Subcutaneous abdominal adipose tissue (tissue), 5 donors: ENCODE data around the gene ICE1.
"Not testable (repeated sequence)": the region's sequence is repeated elsewhere in the genome, so short reads cannot be mapped to it uniquely, and the experiment has no call there.

ENCODE experiments used
- H3K27ac ChIP-seq: one replicate; pipeline ENCODE4 v1.7.0; 2013; ENCODE audit warnings: low read depth, mild to moderate bottlenecking, inconsistent platforms, low read length, moderate library complexity
- H3K27me3 ChIP-seq, 5 donors: one replicate each; pipeline ENCODE4 v1.7.0; 2013; ENCODE audit warnings: low read length in 5 of 5, inconsistent platforms in 1 of 5; ENCODE audit not compliant: control insufficient read depth in 5 of 5, insufficient read depth in 4 of 5
- H3K36me3 ChIP-seq, 5 donors: one replicate each; pipeline ENCODE4 v1.7.0; 2013; ENCODE audit warnings: low read length in 5 of 5; ENCODE audit not compliant: control insufficient read depth in 5 of 5, insufficient read depth in 5 of 5
- H3K4me1 ChIP-seq, 5 donors: one replicate each; pipeline ENCODE4 v1.7.0; 2013; ENCODE audit warnings: low read length in 5 of 5, mild to moderate bottlenecking in 3 of 5, moderate library complexity in 1 of 5; ENCODE audit not compliant: control insufficient read depth in 5 of 5, insufficient read depth in 5 of 5
- H3K4me3 ChIP-seq, 5 donors: one replicate each; pipeline ENCODE4 v1.7.0; 2013; ENCODE audit warnings: low read length in 5 of 5, low read depth in 1 of 5
- H3K9ac ChIP-seq, 5 donors: one replicate each; pipeline ENCODE4 v1.7.0; 2013; ENCODE audit warnings: low read length in 5 of 5, mild to moderate bottlenecking in 4 of 5, moderate library complexity in 3 of 5
- H3K9me3 ChIP-seq, 5 donors: one replicate each; pipeline ENCODE4 v1.7.0; 2013; ENCODE audit warnings: low read length in 5 of 5; ENCODE audit not compliant: control insufficient read depth in 5 of 5
- donor health status: healthy.
- donor health status: healthy.
- donor health status: healthy.
- donor health status: healthy.
- donor health status: healthy.

ICE1 gene

DNA sequence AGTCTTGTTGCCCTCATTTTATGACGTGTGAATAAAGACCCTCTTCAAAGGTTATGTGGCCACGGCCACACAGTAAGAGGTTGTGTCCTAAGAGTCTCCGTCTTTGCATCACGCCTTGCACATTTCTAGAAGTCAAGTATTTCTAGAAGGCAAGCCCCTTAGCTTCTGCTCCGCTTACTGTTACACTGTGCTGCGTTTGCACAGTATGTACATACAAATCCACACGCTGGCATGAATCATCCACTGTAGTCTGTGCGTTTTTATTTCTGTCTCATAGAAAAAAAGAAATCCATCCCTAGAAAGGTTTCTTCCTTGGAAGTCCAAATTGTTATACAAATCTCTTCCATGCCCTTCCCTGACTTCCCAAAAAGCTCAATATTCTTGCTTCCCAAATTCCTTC is 21.4 kb upstream of the ICE1 start:
- Histone ChIP-seq H3K36me3 (no peaks in the 10 kb centered on the region), H3K27me3 (no peaks in the 10 kb centered on the region), H3K4me3 (no peak overlapping the region), H3K9ac (no peak overlapping the region), H3K9me3 (peaks cover 0 to 8% (median 7%) of the 10 kb centered on the region in 5 donors), H3K27ac (no peak overlapping the region), H3K4me1 (no peaks in the 10 kb centered on the region)

DNA sequence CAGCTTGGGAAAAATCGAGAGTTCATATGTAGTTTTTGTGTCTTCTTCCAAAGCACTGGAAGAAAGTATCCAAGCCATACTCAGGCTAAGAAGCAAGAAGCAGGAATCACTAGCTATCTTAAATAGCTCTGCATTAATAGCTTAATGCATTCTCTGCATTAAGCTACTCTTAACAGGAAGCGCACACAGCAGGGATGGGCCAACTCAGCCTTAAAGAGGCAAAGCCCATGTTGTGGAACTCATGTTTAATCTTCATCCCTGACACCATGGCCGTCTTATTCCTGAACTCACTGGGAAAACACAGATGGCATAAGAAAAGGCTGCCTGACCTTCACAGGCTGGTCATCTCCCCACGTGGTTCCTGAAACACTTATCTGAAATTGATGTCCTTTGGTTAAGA is 18.7 kb upstream of the ICE1 start:
- Histone ChIP-seq H3K4me1 (no peaks in the 10 kb centered on the region), H3K36me3 (no peaks in the 10 kb centered on the region), H3K9ac (no peak overlapping the region), H3K27me3 (no peaks in the 10 kb centered on the region), H3K4me3 (no peak overlapping the region), H3K27ac (no peak overlapping the region), H3K9me3 (peaks cover 0 to 8% (median 7%) of the 10 kb centered on the region in 5 donors)

DNA sequence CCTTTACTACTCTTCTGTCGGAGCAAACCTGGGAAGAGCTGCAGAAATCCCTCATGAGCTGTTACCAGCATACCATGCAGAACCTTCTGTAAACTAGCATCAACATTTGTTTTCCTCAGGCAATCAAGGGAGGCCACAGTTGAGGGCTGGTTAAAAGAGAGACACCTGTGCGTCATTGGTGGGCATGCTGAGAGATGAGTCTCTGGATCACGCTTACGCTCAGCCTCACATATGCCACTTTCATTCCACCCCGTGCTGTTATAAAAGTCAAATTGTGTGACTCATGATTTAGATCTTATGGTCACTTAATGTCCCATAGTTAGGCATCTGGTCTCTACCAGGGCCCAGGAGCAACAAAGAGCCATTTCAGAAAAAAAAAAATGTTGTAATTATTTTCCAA is 18.1 kb upstream of the ICE1 start:
- Histone ChIP-seq H3K36me3 (no peaks in the 10 kb centered on the region), H3K9ac (no peak overlapping the region), H3K9me3 (peaks cover 0 to 8% (median 5%) of the 10 kb centered on the region in 5 donors), H3K27me3 (no peaks in the 10 kb centered on the region), H3K4me1 (no peaks in the 10 kb centered on the region), H3K4me3 (no peak overlapping the region), H3K27ac (no peak overlapping the region)

DNA sequence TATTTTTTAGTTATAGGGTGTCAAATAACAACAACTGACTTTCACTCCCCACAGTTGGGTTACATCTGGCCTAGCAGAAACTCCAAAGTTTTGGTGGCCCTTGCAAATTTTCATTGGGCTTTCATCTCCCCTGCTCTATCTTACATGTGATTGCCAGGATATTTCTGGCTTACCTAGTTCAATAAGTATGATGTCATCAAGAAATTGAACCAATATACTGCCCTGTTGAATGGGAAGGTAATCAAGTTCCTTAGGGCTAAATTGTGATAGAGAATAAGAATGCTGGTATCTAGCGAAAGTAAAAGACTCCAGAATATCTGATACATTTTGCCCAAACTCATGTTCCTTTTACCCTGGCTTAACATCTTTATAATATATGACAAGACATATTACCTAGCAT is 17.0 kb upstream of the ICE1 start:
- no peaks in the 10 kb centered on the region for H3K27me3 ChIP-seq
- H3K4me1 ChIP-seq = no peaks in the 10 kb centered on the region
- no peak overlapping the region for H3K9ac ChIP-seq
- H3K27ac ChIP-seq = no peak overlapping the region
- H3K36me3 ChIP-seq = no peaks in the 10 kb centered on the region
- H3K9me3 ChIP-seq = peaks cover 0 to 3% (median 0%) of the 10 kb centered on the region in 5 donors
- H3K4me3 ChIP-seq = no peak overlapping the region

DNA sequence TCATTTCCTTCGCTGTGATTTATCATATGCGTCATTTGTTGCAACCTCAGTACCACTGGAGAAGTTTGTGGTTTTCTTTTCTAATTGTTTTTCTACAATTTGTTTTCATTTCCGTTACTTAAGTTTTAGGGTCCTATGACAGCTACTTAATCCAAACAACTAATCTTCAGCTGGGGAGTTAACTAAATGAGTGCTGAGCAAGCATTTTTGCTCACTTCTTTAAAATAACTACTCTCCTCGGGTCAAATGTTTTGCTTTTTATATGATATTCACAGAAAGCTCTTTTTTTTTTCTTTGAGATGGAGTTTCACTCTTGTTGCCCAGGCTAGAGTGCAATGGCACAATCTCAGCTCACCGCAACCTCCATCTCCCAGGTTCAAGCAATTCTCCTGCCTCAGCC is 14.6 kb upstream of the ICE1 start:
- Histone ChIP-seq H3K4me1 (no peaks in the 10 kb centered on the region), H3K36me3 (no peaks in the 10 kb centered on the region), H3K27ac (no peak overlapping the region), H3K4me3 (no peak overlapping the region), H3K9ac (no peak overlapping the region), H3K27me3 (no peaks in the 10 kb centered on the region), H3K9me3 (peaks cover 0 to 3% (median 0%) of the 10 kb centered on the region in 5 donors)

DNA sequence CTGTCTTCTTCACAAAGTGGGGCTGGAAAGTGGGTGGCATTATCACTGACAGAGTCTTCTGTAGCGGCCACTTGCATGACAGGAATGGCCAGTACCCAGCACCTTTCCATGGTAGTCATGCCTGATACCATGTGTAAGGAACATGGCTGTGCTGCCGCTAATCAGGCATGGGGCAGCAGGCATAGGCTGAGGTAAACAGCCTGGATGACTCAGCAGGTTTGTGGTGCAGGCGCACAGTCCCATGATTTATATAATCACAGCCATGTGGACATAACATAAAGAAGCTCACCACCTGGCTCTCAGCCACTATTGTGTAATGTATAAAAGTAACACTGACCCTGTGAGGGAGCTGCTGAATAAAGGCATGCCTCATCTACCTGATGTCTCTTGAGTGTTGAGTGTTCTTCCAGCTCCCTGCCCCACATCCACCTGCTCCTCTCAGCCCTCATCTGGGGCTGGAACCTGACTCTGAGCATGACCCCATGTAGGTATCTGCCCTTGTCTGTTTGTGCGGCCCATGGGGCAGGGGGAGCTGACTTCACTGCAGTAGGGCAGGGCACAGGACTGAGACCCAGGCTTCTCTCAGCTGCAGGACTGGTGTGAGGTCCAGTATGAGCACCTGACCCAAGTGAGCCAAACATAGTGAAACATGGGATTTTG is 13.2 kb upstream of the ICE1 start:
- no peak overlapping the region for H3K9ac ChIP-seq
- no peaks in the 10 kb centered on the region for H3K27me3 ChIP-seq
- H3K4me3 ChIP-seq = no peak overlapping the region

GRCh38 chr5:5413856-5414255 is 8.6 kb upstream of the ICE1 start:
- not testable (repeated sequence) for H3K9me3 ChIP-seq, H3K9ac ChIP-seq, H3K4me1 ChIP-seq, H3K27ac ChIP-seq, H3K36me3 ChIP-seq, H3K27me3 ChIP-seq, H3K4me3 ChIP-seq

More for the DNA sequence above, 13.2 kb upstream of the ICE1 start:
- Histone ChIP-seq H3K27ac (no peak overlapping the region), H3K36me3 (no peaks in the 10 kb centered on the region), H3K9me3 (peaks cover 0 to 3% (median 0%) of the 10 kb centered on the region in 5 donors), H3K4me1 (no peaks in the 10 kb centered on the region)

GRCh38 chr5:5414999-5415398 is 7.5 kb upstream of the ICE1 start:
- no peak overlapping the region for H3K4me3 ChIP-seq
- peaks cover 0 to 4% (median 0%) of the 10 kb centered on the region in 5 donors for H3K4me1 ChIP-seq
- H3K27me3 ChIP-seq = no peaks in the 10 kb centered on the region
- H3K36me3 ChIP-seq = no peaks in the 10 kb centered on the region
- H3K9me3 ChIP-seq = no peaks in the 10 kb centered on the region
- no peak overlapping the region for H3K9ac ChIP-seq
- no peak overlapping the region for H3K27ac ChIP-seq

- H3K9me3 ChIP-seq = no peaks in the 10 kb centered on the region
- H3K9ac ChIP-seq = no peak overlapping the region
These were observed 5.7 kb upstream of the ICE1 start for GRCh38 chr5:5416733-5417132.

DNA sequence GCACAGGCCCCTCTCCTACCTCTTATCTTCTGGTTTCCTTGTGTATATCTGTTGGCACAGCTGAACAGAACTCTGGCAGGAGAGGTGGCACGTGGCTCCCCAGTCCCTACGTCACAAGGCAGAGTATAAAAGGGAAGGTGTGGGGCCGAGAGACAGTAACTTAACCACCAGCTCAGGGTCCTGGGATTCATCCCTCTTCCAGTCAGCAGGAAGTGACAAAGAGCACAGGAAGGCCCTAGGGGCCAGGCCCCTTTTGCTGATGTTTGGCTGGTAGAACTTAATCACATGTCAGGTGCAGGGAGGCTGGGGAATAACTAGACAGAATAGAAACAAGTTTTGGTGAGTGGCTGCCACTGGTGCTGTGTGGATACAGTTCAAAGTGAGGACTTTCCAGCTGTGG is 4.5 kb upstream of the ICE1 start:
- peaks cover 0 to 16% (median 12%) of the 10 kb centered on the region in 5 donors for H3K4me1 ChIP-seq
- H3K27me3 ChIP-seq = no peaks in the 10 kb centered on the region
- H3K36me3 ChIP-seq = no peaks in the 10 kb centered on the region
- no peak overlapping the region for H3K9ac ChIP-seq
- no peaks in the 10 kb centered on the region for H3K9me3 ChIP-seq
- H3K4me3 ChIP-seq = no peak overlapping the region
- no peak overlapping the region for H3K27ac ChIP-seq

More at GRCh38 chr5:5416733-5417132, 5.7 kb upstream of the ICE1 start:
- Histone ChIP-seq H3K4me3 (no peak overlapping the region), H3K36me3 (no peaks in the 10 kb centered on the region), H3K27me3 (no peaks in the 10 kb centered on the region), H3K27ac (no peak overlapping the region), H3K4me1 (peaks cover 0 to 13% (median 8%) of the 10 kb centered on the region in 5 donors)
